HG02981 (cell line): ENCODE data around the gene ELOVL6.
"Not testable (repeated sequence)": the region's sequence is repeated elsewhere in the genome, so short reads cannot be mapped to it uniquely, and the experiment has no call there.

Source experiments
- ATAC-seq: cut with Tn5 transposase; IDR thresholded peaks from one replicate; pipeline ENCODE4 v1.9.1; 2021; ENCODE audit warnings: mild to moderate bottlenecking, moderate library complexity; ENCODE audit not compliant: unreplicated experiment

ELOVL6 gene

GRCh38 chr4:110196871-110197528 is 1.4 kb downstream of the ELOVL6 start:
- peak; percentile 28 for ATAC-seq

GRCh38 chr4:110196206-110196870 is 2.1 kb downstream of the ELOVL6 start:
- ATAC-seq = peak; percentile 11

- ATAC-seq = peak; percentile 2
Measured at GRCh38 chr4:110195561-110196205, 2.7 kb downstream of the ELOVL6 start.

- ATAC-seq = peak; percentile 72
Measured at GRCh38 chr4:110193822-110194761, 4.3 kb downstream of the ELOVL6 start.

- not testable (repeated sequence) for ATAC-seq
Measured at GRCh38 chr4:110193287-110193686, 5.1 kb downstream of the ELOVL6 start.

- ATAC-seq = no peak
Measured at GRCh38 chr4:110190249-110190648, 8.2 kb downstream of the ELOVL6 start.

- ATAC-seq = peak; percentile 81
Measured at GRCh38 chr4:110188113-110188512, 10.3 kb downstream of the ELOVL6 start.

GRCh38 chr4:110184791-110185155 is 13.6 kb downstream of the ELOVL6 start:
- no peak for ATAC-seq

- ATAC-seq = no peak
Measured at GRCh38 chr4:110184140-110184790, 14.2 kb downstream of the ELOVL6 start.

- no peak for ATAC-seq
Measured at GRCh38 chr4:110183643-110184042, 14.8 kb downstream of the ELOVL6 start.

GRCh38 chr4:110183058-110183457 is 15.4 kb downstream of the ELOVL6 start:
- ATAC-seq = no peak

- no peak for ATAC-seq
Measured at GRCh38 chr4:110181890-110182289, 16.5 kb downstream of the ELOVL6 start.

GRCh38 chr4:110175634-110176033 is 22.8 kb downstream of the ELOVL6 start:
- no peak for ATAC-seq

- ATAC-seq = no peak
Measured at GRCh38 chr4:110172972-110173371, 25.4 kb downstream of the ELOVL6 start.

- ATAC-seq = no peak
Measured at GRCh38 chr4:110171971-110172370, 26.4 kb downstream of the ELOVL6 start.

GRCh38 chr4:110170861-110171260 is 27.6 kb downstream of the ELOVL6 start:
- no peak for ATAC-seq

- peak; percentile 89 for ATAC-seq
Measured at GRCh38 chr4:110165382-110166286, 32.8 kb downstream of the ELOVL6 start.

- ATAC-seq = no peak
Measured at GRCh38 chr4:110164856-110165255, 33.6 kb downstream of the ELOVL6 start.

GRCh38 chr4:110164251-110164650 is 34.2 kb downstream of the ELOVL6 start:
- no peak for ATAC-seq
